Liver (tissue), 9 donors: ENCODE results near the gene C9orf57. TPM values are rescaled to one million over a fixed set of nuclear protein-coding genes. Genes with fewer than 3 reads are reported as not detected.

ENCODE experiments used
- DNase-seq: peaks from one replicate; pipeline ENCODE4 v3.0.0-alpha.2; 2017; ENCODE audit warnings: low spot score
- H3K27ac ChIP-seq, 2 donors: one replicate each; pipeline ENCODE4 v1.7.0; 2013; ENCODE audit warnings: inconsistent platforms in 2 of 2, low read length in 2 of 2, control low read depth in 1 of 2, low read depth in 1 of 2, mild to moderate bottlenecking in 1 of 2
- H3K27me3 ChIP-seq, 4 donors: one replicate each; pipeline versions ENCODE4 v1.6.1 to v1.7.0; 2013; ENCODE audit warnings: low read length in 3 of 4, inconsistent platforms in 1 of 4, mild to moderate bottlenecking in 1 of 4, moderate library complexity in 1 of 4; ENCODE audit not compliant: control insufficient read depth in 4 of 4, insufficient read depth in 4 of 4
- H3K36me3 ChIP-seq, 4 donors: one replicate each; pipeline versions ENCODE4 v1.6.1 to v1.7.0; 2013; ENCODE audit warnings: low read length in 3 of 4, mild to moderate bottlenecking in 3 of 4, low read depth in 1 of 4, moderate library complexity in 1 of 4; ENCODE audit not compliant: control insufficient read depth in 4 of 4, insufficient read depth in 3 of 4
- H3K4me1 ChIP-seq, 4 donors: one replicate each; pipeline versions ENCODE4 v1.6.1 to v1.7.0; 2013; ENCODE audit warnings: low read length in 3 of 4, mild to moderate bottlenecking in 3 of 4, moderate library complexity in 1 of 4; ENCODE audit not compliant: control insufficient read depth in 4 of 4, insufficient read depth in 4 of 4
- H3K4me3 ChIP-seq, 3 donors: one replicate each; pipeline versions ENCODE4 v1.6.1 to v1.7.0; 2013; ENCODE audit warnings: low read length in 3 of 3, control low read depth in 1 of 3, low read depth in 1 of 3, mild to moderate bottlenecking in 1 of 3
- H3K9ac ChIP-seq, 2 donors: one replicate each; pipeline ENCODE4 v1.7.0; 2013; ENCODE audit warnings: low read length in 2 of 2, mild to moderate bottlenecking in 2 of 2, moderate library complexity in 2 of 2, control low read depth in 1 of 2, low read depth in 1 of 2
- H3K9me3 ChIP-seq, 4 donors: one replicate each; pipeline versions ENCODE4 v1.6.1 to v1.7.0; 2013; ENCODE audit warnings: low read length in 3 of 4; ENCODE audit not compliant: control insufficient read depth in 4 of 4
- EGR1 ChIP-seq, 2 donors: IDR thresholded peaks; 2 replicates each; pipeline ENCODE4 v1.6.1; 2016 to 2018; ENCODE audit warnings: antibody characterized with exemption in 2 of 2, low read depth in 2 of 2
- FOXA1 ChIP-seq: IDR thresholded peaks from 2 replicates; pipeline ENCODE4 v1.6.1; 2016; ENCODE audit warnings: antibody characterized with exemption
- FOXA2 ChIP-seq: IDR thresholded peaks from 2 replicates; pipeline ENCODE4 v1.6.1; 2016; ENCODE audit warnings: antibody characterized with exemption
- GABPA ChIP-seq, 2 donors: IDR thresholded peaks in 1 of 2; conservative IDR thresholded peaks in 1 of 2; 2 replicates each; pipeline ENCODE4 v1.6.1; 2016; ENCODE audit warnings: antibody characterized with exemption in 2 of 2, mild to moderate bottlenecking in 1 of 2, moderate library complexity in 1 of 2
- HNF4A ChIP-seq, 2 donors: conservative IDR thresholded peaks; 2 replicates each; pipeline ENCODE4 v1.6.1; 2016; ENCODE audit warnings: antibody characterized with exemption in 2 of 2, mild to moderate bottlenecking in 2 of 2
- HNF4G ChIP-seq: IDR thresholded peaks from 2 replicates; pipeline ENCODE4 v1.6.1; 2016; ENCODE audit warnings: antibody characterized with exemption
- JUND ChIP-seq, 2 donors: IDR thresholded peaks; 2 replicates each; pipeline ENCODE4 v1.6.1; 2016; ENCODE audit warnings: antibody characterized with exemption in 2 of 2
- NR2F2 ChIP-seq: IDR thresholded peaks from 2 replicates; pipeline ENCODE4 v1.6.1; 2016; ENCODE audit warnings: antibody characterized with exemption
- RAD21 ChIP-seq, 2 donors: IDR thresholded peaks; 2 replicates each; pipeline ENCODE4 v1.6.1; 2016; ENCODE audit warnings: antibody characterized with exemption in 2 of 2, mild to moderate bottlenecking in 2 of 2
- RXRA ChIP-seq, 2 donors: IDR thresholded peaks; 2 replicates each; pipeline ENCODE4 v1.6.1; 2017 to 2018; ENCODE audit warnings: antibody characterized with exemption in 2 of 2, mild to moderate bottlenecking in 1 of 2
- SP1 ChIP-seq: IDR thresholded peaks from 2 replicates; pipeline ENCODE4 v1.6.1; 2018; ENCODE audit warnings: antibody characterized with exemption, mild to moderate bottlenecking
- TAF1 ChIP-seq: conservative IDR thresholded peaks from 2 replicates; pipeline ENCODE4 v1.6.1; 2016; ENCODE audit warnings: antibody characterized with exemption, mild to moderate bottlenecking
- YY1 ChIP-seq: IDR thresholded peaks from 2 replicates; pipeline ENCODE4 v1.6.1; 2016; ENCODE audit warnings: antibody characterized with exemption, mild to moderate bottlenecking
- WGBS: extraction: QIAGEN DNeasy Blood & Tissue Kit; methylation state at CpG from one replicate; pipeline ENCODE4 v1.1.7; 2013; 5-methylcytosine and 5-hydroxymethylcytosine counted together
- polyA plus RNA-seq, 2 donors: library from polyadenylated mRNA; stranded (reverse) in 1 of 2; unstranded in 1 of 2; fragments of 200-250 nt in 1 of 2; fragments of >200 nt in 1 of 2; fragmentation: Nextera tagmentation in 1 of 2; extraction: Ambion mirVana in 1 of 2; gene quantifications; one replicate each; pipeline versions ENCODE4 v1.2.1 to v1.2.3, GENCODE V29; 2013 to 2015
- total RNA-seq, 2 donors: library from RNA; depleted of rRNA; stranded (reverse); fragments of >200 nt; gene quantifications; one replicate each; pipeline ENCODE4 v1.2.3, GENCODE V29; 2014
- TF ChIP-seq, protein P1 (sequence below): IDR thresholded peaks from 2 replicates; pipeline ENCODE4 v1.6.1; 2016; ENCODE audit warnings: antibody characterized with exemption, mild to moderate bottlenecking
- TF ChIP-seq, protein P2 (sequence below): IDR thresholded peaks from 2 replicates; pipeline ENCODE4 v1.6.1; 2016; ENCODE audit warnings: antibody characterized with exemption
- TF ChIP-seq, protein P3 (sequence below): IDR thresholded peaks from 2 replicates; pipeline ENCODE4 v1.6.1; 2016; ENCODE audit warnings: antibody characterized with exemption
- TF ChIP-seq, protein P4 (sequence below): IDR thresholded peaks from 2 replicates; pipeline ENCODE4 v1.6.1; 2016; ENCODE audit warnings: antibody characterized with exemption
- TF ChIP-seq, protein P5 (sequence below): fragments of 150-350 bp; IDR thresholded peaks from 2 replicates; pipeline ENCODE4 v1.5.1; 2017; ENCODE audit warnings: improper control_type of control experiment, low read depth, low read length; ENCODE audit not compliant: missing input control
- donor health status: healthy.
- donor health status: healthy.
- donor health status: healthy.
- donor health status: healthy.
- donor health status: healthy.

C9orf57 gene
- total and polyA plus RNA-seq, 4 donors = not detected

DNA sequence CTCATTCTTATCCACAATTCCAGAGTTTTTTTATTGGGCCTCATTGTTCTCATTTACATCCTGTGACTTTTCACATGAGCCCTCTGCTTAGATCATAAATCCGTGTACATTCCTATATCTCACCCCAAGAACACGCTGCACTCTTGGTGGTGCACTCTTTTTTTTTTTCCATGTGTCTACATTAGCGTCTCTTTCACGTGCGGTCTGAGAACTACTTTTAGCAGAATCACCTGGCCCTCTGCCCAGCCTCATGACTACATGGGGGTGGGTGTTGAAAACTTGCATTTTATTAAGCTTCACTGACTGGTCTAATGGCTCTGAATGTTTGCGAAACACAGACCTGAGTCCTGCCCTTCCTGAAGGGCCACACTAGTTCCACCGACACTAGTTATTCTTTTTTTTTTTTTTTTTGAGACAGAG is 18.6 kb downstream of the C9orf57 start:
- TF ChIP-seq RXRA (IDR thresholded peaks at IDR 0.05) (peak; percentile 18 to 80), FOXA1 (no peak), NR2F2 (no peak), RAD21 (IDR thresholded peaks at IDR 0.05) (peak; percentile 50 to 53), HNF4G (no peak), SP1 (peak; percentile 47), EGR1 (IDR thresholded peaks at IDR 0.05; ENCODE audit: low read depth in 2 of 2) (no peak), YY1 (peak; percentile 52), FOXA2 (no peak), GABPA (IDR thresholded peaks at IDR 0.05 in 1 of 2, conservative IDR thresholded peaks at IDR 0.05 in 1 of 2) (no peak), JUND (IDR thresholded peaks at IDR 0.05) (peak in 1 of 2 donors; percentile 60), TAF1 (peak; percentile 83), HNF4A (conservative IDR thresholded peaks at IDR 0.05) (peak in 1 of 2 donors; percentile 72)
- TF ChIP-seq, protein P1, sequence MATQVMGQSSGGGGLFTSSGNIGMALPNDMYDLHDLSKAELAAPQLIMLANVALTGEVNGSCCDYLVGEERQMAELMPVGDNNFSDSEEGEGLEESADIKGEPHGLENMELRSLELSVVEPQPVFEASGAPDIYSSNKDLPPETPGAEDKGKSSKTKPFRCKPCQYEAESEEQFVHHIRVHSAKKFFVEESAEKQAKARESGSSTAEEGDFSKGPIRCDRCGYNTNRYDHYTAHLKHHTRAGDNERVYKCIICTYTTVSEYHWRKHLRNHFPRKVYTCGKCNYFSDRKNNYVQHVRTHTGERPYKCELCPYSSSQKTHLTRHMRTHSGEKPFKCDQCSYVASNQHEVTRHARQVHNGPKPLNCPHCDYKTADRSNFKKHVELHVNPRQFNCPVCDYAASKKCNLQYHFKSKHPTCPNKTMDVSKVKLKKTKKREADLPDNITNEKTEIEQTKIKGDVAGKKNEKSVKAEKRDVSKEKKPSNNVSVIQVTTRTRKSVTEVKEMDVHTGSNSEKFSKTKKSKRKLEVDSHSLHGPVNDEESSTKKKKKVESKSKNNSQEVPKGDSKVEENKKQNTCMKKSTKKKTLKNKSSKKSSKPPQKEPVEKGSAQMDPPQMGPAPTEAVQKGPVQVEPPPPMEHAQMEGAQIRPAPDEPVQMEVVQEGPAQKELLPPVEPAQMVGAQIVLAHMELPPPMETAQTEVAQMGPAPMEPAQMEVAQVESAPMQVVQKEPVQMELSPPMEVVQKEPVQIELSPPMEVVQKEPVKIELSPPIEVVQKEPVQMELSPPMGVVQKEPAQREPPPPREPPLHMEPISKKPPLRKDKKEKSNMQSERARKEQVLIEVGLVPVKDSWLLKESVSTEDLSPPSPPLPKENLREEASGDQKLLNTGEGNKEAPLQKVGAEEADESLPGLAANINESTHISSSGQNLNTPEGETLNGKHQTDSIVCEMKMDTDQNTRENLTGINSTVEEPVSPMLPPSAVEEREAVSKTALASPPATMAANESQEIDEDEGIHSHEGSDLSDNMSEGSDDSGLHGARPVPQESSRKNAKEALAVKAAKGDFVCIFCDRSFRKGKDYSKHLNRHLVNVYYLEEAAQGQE = peak; percentile 14
- TF ChIP-seq, protein P2, sequence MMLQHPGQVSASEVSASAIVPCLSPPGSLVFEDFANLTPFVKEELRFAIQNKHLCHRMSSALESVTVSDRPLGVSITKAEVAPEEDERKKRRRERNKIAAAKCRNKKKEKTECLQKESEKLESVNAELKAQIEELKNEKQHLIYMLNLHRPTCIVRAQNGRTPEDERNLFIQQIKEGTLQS = no peak
- TF ChIP-seq, protein P3, sequence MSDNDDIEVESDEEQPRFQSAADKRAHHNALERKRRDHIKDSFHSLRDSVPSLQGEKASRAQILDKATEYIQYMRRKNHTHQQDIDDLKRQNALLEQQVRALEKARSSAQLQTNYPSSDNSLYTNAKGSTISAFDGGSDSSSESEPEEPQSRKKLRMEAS = peak; percentile 72
- TF ChIP-seq, protein P4, sequence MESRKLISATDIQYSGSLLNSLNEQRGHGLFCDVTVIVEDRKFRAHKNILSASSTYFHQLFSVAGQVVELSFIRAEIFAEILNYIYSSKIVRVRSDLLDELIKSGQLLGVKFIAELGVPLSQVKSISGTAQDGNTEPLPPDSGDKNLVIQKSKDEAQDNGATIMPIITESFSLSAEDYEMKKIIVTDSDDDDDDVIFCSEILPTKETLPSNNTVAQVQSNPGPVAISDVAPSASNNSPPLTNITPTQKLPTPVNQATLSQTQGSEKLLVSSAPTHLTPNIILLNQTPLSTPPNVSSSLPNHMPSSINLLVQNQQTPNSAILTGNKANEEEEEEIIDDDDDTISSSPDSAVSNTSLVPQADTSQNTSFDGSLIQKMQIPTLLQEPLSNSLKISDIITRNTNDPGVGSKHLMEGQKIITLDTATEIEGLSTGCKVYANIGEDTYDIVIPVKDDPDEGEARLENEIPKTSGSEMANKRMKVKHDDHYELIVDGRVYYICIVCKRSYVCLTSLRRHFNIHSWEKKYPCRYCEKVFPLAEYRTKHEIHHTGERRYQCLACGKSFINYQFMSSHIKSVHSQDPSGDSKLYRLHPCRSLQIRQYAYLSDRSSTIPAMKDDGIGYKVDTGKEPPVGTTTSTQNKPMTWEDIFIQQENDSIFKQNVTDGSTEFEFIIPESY = peak; percentile 36
- TF ChIP-seq, protein P5, sequence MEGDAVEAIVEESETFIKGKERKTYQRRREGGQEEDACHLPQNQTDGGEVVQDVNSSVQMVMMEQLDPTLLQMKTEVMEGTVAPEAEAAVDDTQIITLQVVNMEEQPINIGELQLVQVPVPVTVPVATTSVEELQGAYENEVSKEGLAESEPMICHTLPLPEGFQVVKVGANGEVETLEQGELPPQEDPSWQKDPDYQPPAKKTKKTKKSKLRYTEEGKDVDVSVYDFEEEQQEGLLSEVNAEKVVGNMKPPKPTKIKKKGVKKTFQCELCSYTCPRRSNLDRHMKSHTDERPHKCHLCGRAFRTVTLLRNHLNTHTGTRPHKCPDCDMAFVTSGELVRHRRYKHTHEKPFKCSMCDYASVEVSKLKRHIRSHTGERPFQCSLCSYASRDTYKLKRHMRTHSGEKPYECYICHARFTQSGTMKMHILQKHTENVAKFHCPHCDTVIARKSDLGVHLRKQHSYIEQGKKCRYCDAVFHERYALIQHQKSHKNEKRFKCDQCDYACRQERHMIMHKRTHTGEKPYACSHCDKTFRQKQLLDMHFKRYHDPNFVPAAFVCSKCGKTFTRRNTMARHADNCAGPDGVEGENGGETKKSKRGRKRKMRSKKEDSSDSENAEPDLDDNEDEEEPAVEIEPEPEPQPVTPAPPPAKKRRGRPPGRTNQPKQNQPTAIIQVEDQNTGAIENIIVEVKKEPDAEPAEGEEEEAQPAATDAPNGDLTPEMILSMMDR = no peak
- Histone ChIP-seq H3K36me3 (no peaks in the 10 kb centered on the region), H3K9ac (peak overlapping the region in 1 of 2 donors; percentile 95), H3K9me3 (no peaks in the 10 kb centered on the region), H3K4me1 (peaks cover 0 to 30% (median 26%) of the 10 kb centered on the region in 4 donors), H3K4me3 (peak overlapping the region in 1 of 3 donors; percentile 7), H3K27ac (peak overlapping the region; percentile 90 to 98), H3K27me3 (no peaks in the 10 kb centered on the region)
- DNase-seq = no peak
- 17% methylated on average over 7 of the region's 7 CpGs for WGBS
